ENCODE results near the gene RAB42.
A peak's percentile ranks its signal among the peaks of the same experiment; 100 is the strongest.

The RAB42 gene

DNA sequence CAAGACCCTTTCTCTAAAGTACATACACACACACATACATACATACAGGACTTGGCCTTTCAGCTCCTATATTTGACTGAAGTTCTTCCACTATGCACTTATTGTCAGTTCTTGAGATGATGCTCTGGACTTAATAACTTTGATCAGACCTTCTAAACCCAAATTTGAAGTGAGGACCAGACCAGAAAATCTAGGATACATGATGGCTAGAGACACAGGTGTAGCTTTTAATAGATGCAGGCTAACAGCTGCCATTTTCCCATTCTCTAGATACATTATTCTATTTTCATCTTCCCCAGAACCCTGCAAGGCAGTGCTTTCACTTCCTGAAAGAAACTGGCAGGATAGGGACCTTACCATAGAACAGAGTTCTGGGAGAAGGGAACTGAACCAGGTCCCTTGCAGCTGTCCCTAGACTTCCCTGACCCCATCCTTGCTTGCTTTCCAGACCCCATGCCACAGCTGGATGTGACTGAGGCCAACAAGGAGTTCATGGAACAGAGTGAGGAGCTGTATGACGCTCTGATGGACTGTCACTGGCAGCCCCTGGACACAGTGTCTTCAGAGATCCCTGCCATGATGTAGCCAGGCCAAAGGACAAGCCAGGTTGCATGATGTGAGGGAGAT, 14.9 kb upstream of the RAB42 start:
- TF ChIP-seq, protein P1, sequence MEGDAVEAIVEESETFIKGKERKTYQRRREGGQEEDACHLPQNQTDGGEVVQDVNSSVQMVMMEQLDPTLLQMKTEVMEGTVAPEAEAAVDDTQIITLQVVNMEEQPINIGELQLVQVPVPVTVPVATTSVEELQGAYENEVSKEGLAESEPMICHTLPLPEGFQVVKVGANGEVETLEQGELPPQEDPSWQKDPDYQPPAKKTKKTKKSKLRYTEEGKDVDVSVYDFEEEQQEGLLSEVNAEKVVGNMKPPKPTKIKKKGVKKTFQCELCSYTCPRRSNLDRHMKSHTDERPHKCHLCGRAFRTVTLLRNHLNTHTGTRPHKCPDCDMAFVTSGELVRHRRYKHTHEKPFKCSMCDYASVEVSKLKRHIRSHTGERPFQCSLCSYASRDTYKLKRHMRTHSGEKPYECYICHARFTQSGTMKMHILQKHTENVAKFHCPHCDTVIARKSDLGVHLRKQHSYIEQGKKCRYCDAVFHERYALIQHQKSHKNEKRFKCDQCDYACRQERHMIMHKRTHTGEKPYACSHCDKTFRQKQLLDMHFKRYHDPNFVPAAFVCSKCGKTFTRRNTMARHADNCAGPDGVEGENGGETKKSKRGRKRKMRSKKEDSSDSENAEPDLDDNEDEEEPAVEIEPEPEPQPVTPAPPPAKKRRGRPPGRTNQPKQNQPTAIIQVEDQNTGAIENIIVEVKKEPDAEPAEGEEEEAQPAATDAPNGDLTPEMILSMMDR (IDR thresholded peaks at IDR 0.05; ENCODE audit: control insufficient read depth, extremely low read depth, insufficient read depth): no peak
- H3K4me3 ChIP-seq (ENCODE audit: low read depth, low read length): no peak overlapping the region
- DNase-seq (ENCODE audit: low read depth): no peak

DNA sequence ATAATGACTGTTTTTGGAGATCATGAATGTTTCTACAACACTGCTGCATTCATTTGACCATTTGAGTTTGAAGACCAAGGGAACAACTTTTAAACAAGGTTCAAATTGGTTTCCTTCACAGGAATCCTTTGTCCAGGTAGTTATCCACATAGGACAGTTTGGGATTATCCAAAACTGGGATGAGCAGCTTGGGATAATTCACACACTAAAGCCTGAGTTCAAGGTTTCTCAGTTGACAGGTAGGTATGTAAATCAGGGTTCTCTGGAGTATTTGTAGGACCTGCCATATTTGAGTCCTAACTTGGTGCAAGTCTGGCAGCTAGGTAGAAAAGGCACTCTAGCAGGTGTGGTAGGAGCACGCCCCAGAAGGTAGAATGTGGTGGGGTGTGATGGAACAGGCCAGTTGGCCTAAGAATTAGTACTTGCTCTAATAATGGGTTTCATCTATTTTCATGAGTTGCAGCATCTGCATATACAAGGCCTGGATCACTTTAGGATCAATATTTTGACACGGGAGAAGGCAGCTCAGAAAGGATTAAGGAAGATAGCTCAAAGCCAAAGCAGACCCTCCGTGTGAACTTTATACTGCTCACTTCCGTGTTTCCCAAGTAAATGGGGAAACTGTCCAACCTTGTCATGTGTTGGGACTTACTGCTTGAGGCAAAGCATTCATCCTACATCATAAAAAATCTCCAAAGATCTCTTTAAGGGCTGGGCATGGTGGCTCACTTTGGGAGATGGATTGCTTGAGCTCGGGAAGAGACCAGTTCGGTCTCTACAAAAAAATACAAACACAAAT, 14.1 kb upstream of the RAB42 start:
- no peak for DNase-seq (ENCODE audit: low read depth)
- H3K4me3 ChIP-seq (ENCODE audit: low read depth, low read length): no peak overlapping the region
- TF ChIP-seq, protein P1 (IDR thresholded peaks at IDR 0.05; ENCODE audit: control insufficient read depth, extremely low read depth, insufficient read depth): no peak

DNA sequence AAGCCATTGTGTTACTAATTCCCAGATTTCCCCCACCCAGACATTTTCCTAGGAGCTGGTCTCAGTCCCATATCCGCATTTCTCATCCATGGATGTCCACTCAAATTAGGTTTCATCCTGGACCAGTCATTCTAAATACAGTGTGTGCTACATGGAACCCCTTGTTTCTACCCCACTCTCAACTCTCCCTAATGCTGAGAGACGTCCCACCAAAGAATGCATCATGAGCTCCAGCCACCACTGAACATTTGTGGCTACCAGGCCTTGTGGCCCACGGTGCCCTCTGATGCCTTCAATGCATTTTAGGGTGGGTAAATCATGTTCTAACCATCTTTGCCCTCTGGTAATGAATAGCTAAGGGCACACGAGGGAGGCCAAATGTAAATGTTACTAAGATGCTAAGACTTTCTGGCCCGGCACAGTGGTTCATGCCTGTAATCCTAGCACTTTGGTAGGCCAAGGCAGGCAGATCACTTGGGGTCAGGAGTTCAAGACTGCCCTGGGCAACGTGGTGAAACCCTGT, 13.3 kb upstream of the RAB42 start:
- TF ChIP-seq, protein P1 (IDR thresholded peaks at IDR 0.05; ENCODE audit: control insufficient read depth, extremely low read depth, insufficient read depth): no peak
- DNase-seq (ENCODE audit: low read depth): no peak
- no peak overlapping the region for H3K4me3 ChIP-seq (ENCODE audit: low read depth, low read length)

DNA sequence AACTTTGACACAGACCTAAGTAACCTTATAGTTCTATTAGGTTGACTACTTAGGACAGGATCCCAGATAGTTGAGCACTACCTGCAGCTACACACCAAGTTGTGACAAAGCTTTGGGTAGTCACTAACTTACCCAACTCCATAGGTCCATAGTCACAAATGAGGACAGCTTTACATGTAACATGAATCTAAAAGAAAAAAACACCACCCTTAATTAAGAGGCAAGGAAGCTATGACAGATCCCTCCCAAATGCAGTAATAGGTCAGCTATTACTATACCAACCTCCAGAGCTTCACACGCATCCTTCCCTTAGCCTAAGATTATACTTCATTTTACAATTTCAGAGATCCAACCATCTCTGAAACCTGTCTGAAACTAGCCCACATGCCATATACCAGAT, 12.7 kb upstream of the RAB42 start:
- DNase-seq (ENCODE audit: low read depth): no peak
- TF ChIP-seq, protein P1 (IDR thresholded peaks at IDR 0.05; ENCODE audit: control insufficient read depth, extremely low read depth, insufficient read depth): no peak
- no peak overlapping the region for H3K4me3 ChIP-seq (ENCODE audit: low read depth, low read length)

DNA sequence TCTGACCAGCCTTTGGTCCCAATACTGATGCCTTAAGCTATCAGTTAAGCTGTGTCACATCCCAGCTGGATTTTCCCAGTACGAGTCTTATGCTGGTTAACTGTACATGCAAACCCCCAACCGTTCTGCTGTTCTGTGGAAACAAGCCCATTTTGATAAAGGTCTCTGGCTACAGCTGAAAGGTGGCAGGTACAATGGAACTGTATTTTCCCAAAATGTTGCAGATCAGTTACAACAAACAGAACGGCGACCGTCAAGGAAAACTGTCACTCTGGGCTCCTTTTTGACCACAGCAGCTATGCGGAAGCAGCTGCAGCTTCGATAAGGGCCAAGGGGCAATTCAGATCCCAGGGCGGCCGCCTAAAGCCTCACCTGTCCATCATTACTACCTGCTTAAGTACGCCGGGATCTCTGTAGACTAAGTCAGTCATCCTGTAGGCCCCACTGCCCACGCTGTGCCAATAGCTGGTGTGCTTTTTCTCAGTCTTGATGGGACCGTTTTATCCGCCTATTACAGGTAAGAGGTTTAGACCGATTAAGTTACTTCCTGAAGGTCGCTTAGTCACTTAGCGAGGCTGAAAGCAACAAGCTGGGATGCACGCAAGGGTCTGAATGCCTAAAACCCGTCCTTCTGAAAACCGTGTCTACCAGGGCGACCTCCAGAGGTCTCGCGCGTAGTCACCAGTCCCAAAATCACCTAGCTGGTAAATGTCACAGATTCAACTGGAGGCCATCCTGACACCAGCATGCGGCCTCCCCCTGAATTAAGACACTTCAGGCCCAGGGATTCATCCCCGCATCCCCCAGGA, 11.1 kb upstream of the RAB42 start:
- TF ChIP-seq, protein P1 (IDR thresholded peaks at IDR 0.05; ENCODE audit: control insufficient read depth, extremely low read depth, insufficient read depth): peak; percentile 50
- H3K4me3 ChIP-seq (ENCODE audit: low read depth, low read length): peak overlapping the region; percentile 94
- DNase-seq (ENCODE audit: low read depth): peak; percentile 28

DNA sequence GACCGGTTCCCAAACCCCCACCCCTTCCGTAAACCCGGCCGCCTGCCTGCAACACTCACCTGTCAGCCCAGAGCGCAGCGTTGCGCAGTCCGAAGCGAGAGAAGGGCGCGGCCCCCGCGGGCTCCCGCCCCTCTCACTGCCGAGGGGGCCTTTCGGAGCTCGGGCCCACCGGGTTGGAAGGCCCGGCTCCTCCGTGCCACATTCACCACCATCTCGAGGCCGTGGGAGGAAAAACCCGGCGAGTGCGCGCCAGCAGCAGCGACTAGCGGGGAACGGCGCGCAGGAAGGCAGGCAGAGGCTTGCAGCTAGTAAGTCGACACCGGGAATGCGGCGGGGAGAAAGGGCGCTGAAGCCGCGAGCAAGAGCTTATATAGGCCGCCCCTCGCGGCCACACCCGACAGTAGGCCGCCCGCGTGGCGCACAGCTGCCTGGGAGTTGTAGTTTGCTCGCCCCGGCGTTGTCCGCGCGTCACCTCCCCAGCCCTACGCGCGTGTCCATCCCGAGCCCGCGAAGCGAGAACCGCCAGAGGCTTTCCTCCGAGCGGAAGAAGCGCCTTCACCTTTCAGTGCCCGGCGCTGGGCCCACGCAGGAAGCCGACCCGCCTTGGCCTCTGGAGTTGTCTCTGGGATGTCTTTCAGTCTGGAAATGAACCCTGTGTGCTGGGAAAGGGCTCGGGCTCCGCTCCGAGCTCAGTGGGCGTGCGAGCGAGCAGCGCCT, 10.4 kb upstream of the RAB42 start:
- peak; percentile 86 for DNase-seq (ENCODE audit: low read depth)
- TF ChIP-seq, protein P1 (IDR thresholded peaks at IDR 0.05; ENCODE audit: control insufficient read depth, extremely low read depth, insufficient read depth): no peak
- H3K4me3 ChIP-seq (ENCODE audit: low read depth, low read length): peak overlapping the region; percentile 94
